ENCODE data around the gene LMO1.

The LMO1 gene

GRCh38 chr11:8251616-8252295 is 11.9 kb downstream of the LMO1 start:
- TF ChIP-seq CTCF (IDR thresholded peaks at IDR 0.05; ENCODE audit: extremely low read depth, missing control alignments), result no peak
- DNase-seq (ENCODE audit: low spot score), result no peak

DNA sequence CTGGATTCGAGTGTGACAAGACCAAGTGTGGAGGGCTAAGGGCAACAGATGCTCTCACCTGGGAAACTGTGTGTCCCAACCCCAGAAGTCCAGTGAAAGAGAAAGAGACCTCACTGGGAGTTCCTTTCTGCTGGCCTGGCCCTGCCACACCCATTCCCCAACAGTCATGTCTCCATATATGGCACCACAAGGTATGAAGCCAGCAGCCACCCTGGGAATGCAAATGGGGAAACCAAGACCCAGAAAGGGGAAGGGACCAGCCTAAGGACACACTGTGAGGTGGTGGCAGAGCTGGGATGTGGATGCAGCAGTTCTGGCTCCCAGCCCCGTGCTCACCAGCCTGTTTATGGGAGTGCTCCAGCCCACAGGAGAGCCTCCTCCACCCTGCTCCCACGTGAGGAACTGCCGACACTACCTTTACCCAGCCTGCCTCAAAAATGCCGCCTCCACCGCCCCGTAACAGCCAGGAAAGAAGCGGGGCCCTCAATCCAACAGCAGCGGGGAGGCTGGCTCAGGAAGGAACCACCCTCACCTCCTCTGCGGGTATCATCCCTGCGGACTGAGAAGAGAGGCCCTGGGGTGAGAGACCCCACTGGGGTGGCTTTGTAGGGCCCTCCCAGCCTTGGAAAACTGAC is 12.6 kb downstream of the LMO1 start:
- no peak for DNase-seq (ENCODE audit: low spot score)
- TF ChIP-seq CTCF (IDR thresholded peaks at IDR 0.05; ENCODE audit: extremely low read depth, missing control alignments), result no peak

DNA sequence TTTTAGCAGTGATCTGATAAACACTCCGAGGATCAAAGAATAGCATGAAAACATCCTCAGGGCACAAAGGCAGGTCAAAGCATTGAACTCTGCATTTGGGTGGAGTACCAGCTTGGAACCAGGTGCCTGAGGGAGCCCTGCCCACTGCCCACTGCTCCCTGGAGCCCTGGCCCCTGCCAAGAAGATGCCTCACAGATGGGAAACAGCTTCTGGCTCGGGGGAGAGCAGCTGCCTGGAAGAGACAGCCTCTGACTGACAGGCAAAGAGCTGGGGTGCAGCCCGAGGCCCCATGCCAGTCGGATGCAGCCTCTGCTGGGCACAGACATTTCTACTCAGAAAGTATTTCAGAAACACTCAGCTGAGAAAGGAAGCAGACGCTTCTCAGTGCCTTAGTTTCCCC is 13.2 kb downstream of the LMO1 start:
- DNase-seq (ENCODE audit: low spot score), result no peak
- no peak for TF ChIP-seq CTCF (IDR thresholded peaks at IDR 0.05; ENCODE audit: extremely low read depth, missing control alignments)

GRCh38 chr11:8249482-8249881 is 14.2 kb downstream of the LMO1 start:
- DNase-seq (ENCODE audit: low spot score), result no peak
- no peak for TF ChIP-seq CTCF (IDR thresholded peaks at IDR 0.05; ENCODE audit: extremely low read depth, missing control alignments)

- DNase-seq (ENCODE audit: low spot score), result no peak
- TF ChIP-seq CTCF (IDR thresholded peaks at IDR 0.05; ENCODE audit: extremely low read depth, missing control alignments), result no peak
These were observed 14.9 kb downstream of the LMO1 start for GRCh38 chr11:8248786-8249185.

DNA sequence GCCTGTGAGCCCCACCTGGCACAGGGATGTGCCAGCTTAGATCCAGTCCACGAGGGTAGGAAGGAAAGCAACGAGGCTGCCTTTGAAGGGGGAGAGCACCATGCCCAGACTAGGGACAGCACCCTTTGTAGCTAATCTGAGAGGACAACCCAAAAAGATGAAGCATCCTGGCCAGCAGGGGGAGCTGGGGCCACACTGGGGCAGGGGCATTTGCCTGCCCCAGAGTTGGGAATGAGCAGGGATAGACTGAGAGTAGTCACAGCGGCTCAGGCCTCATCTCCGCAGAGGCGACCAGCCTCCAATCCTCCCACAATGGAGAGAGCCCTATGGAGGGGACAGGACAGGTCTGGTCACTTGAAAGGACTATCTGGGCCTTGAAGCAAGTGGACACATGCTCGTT is 16.4 kb downstream of the LMO1 start:
- no peak for DNase-seq (ENCODE audit: low spot score)
- TF ChIP-seq CTCF (IDR thresholded peaks at IDR 0.05; ENCODE audit: extremely low read depth, missing control alignments), result no peak

DNA sequence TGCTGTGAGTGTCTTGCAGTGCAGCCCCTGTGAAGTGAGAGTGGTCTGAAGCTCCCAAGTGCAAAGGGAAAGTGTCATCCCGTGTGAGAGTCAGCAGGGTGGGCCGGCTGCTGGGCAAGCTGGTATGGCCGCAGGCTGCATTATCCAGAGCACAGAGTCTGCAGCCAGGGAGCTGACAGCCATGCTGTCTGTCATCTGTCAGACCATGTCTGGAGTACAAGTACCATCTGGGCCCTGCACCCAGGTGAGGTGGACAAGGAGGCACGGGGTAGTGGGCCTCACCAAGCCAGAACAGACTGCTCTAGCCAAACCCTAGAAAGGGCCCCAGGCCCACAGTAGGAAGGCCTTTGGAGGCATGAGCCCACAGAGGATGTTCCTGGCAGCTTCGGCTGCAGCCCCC is 20.2 kb downstream of the LMO1 start:
- no peak for DNase-seq (ENCODE audit: low spot score)
- TF ChIP-seq CTCF (IDR thresholded peaks at IDR 0.05; ENCODE audit: extremely low read depth, missing control alignments), result no peak
